ENCODE data around the gene RASA3.

GRCh38 chr13:114147803-114148520, 15.5 kb upstream of the RASA3 start:
- TF ChIP-seq SP2 (IDR thresholded peaks at IDR 0.05; ENCODE audit: low read length) (no peak), GABPA (IDR thresholded peaks at IDR 0.05; ENCODE audit: borderline replicate concordance, insufficient read depth, low read length) (no peak), RAD21 (IDR thresholded peaks at IDR 0.05 in 1 of 2, conservative IDR thresholded peaks at IDR 0.05 in 1 of 2; ENCODE audit: low read depth in 2 of 2, low read length in 2 of 2) (no peak), CTCF (IDR thresholded peaks at IDR 0.05; ENCODE audit: control extremely low read depth in 1 of 3, insufficient read depth in 1 of 3, low read depth in 1 of 3, low read length in 3 of 3) (no peak), MAX (IDR thresholded peaks at IDR 0.05) (no peak), EZH2 (IDR thresholded peaks at IDR 0.05; ENCODE audit: low read depth, low read length, severe bottlenecking) (no peak), HDAC6 (IDR thresholded peaks at IDR 0.05; ENCODE audit: low read depth, low read length) (no peak), ATF3 (IDR thresholded peaks at IDR 0.05; ENCODE audit: insufficient read depth, low read depth, low read length) (no peak), NRF1 (IDR thresholded peaks at IDR 0.05; ENCODE audit: low read depth, low read length) (no peak)
